Stimulated activated CD8-positive, alpha-beta memory T cell treated with anti-CD3 and anti-CD28 coated beads, Interleukin-4, amount 100 ng/mL, for 48 hours (primary cell): ENCODE measurements around the gene TEX264.
A peak's percentile ranks its signal among the peaks of the same experiment; 100 is the strongest.

Source experiments
- DNase-seq: peaks from one replicate; pipeline ENCODE4 v3.0.0-alpha.2; 2020

TEX264 gene

DNA sequence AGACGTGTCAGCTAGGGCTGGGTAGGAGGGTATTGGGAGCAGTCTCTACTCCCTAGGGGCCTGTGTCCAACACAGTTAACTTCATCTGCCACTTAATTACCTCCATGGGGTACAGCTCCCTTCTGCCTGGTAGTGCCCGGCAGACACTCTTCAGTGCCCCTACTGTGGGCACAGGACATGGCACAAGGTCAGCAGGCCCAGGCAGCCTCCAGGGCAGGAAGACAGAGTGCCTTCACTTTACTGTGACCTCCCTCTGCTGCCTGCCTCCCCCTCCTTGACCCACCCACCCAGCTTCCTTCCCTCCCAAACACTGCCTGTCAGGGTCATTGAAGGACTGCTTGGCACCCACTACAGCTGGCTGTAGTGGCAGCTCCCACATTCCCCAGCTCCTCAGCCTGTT is 29.4 kb downstream of the TEX264 start:
- no peak for DNase-seq

- no peak for DNase-seq
Measured at GRCh38 chr3:51702156-51702555, 31.1 kb downstream of the TEX264 start.

- DNase-seq = no peak
Measured at GRCh38 chr3:51703068-51703760, 32.2 kb downstream of the TEX264 start.

DNA sequence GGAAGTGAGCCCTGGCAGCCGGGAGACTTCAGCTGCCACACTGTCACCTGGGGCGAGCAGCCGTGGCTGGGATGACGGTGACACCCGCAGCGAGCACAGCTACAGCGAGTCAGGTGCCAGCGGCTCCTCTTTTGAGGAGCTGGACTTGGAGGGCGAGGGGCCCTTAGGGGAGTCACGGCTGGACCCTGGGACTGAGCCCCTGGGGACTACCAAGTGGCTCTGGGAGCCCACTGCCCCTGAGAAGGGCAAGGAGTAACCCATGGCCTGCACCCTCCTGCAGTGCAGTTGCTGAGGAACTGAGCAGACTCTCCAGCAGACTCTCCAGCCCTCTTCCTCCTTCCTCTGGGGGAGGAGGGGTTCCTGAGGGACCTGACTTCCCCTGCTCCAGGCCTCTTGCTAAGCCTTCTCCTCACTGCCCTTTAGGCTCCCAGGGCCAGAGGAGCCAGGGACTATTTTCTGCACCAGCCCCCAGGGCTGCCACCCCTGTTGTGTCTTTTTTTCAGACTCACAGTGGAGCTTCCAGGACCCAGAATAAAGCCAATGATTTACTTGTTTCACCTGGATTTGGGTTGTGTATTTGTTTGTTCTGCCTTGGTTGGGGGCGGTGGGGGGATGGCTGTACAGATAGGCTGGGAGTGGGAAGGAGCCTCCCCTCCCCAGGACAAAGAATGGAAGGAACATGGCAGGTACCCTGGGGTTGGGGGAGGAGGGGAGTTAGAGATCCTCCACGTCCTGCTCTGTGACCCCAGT is 32.9 kb downstream of the TEX264 start:
- no peak for DNase-seq

GRCh38 chr3:51704511-51704950 is 33.5 kb downstream of the TEX264 start:
- DNase-seq = no peak

DNA sequence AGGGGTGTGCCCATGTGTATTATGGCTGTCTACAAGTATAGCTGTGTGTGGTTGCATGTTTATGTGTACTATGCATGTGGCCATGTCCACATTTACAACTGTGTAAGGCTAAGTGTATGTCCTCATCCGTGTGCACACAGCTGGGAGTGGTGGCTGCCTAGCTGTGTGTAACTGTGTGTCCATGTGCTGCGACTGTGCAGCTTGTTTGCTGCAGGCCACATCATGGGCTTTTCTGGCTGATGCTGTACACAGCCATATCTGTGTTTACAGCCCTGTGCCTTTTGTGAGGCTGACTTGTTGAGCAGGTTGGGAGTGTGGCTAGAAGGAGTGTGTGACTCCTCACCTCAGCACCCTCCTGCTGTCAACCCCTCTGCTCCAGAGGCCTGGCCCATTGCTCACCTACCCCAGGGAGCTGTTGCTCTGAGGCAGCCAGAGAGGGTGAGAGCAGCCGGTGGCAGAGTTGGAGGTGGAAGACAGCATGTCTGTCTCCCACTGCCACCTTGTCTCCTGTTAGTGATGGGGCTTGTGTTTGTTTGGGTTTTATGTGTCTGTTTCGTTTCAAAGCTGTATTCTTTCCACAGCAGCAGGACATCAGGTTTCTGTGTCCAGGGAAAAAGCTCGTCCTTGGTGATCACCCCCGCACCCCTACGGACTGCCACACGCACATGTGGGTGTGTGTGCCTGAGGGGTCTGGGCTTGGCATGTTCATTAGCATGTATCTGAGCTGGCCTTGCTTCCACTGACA is 34.4 kb downstream of the TEX264 start:
- DNase-seq = no peak

DNA sequence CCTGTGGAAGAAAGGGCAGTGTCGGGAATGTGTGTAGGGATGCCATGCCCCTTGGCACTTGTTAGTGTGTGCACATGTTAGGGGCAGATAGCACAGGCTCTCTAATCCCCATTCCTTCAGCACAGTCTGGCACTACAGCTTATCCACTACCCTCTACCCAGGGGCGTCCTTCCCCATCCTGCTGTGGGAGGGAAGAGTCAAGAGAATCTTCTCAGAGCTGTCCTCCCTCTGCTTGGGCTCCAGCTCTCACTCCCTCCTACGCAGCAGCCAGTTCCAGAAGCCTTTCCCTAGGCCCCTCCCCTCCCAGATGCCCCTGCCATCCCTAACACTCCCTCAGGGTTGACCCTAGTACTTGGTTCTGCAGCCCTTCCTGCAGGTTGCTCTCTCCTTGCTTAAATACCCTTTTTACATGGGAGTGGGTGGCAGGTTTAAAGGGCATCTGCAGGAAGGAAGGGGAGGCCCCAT is 35.0 kb downstream of the TEX264 start:
- DNase-seq = no peak

- DNase-seq = peak; percentile 50
Measured at GRCh38 chr3:51706788-51707731, 36.0 kb downstream of the TEX264 start, which contains the start of gene GRM2. GRM2 (plus strand) TSS chr3:51707068; CDS start chr3:51708984, 1,916 bp downstream.

GRCh38 chr3:51708216-51708845 is 37.3 kb downstream of the TEX264 start:
- DNase-seq = no peak

DNA sequence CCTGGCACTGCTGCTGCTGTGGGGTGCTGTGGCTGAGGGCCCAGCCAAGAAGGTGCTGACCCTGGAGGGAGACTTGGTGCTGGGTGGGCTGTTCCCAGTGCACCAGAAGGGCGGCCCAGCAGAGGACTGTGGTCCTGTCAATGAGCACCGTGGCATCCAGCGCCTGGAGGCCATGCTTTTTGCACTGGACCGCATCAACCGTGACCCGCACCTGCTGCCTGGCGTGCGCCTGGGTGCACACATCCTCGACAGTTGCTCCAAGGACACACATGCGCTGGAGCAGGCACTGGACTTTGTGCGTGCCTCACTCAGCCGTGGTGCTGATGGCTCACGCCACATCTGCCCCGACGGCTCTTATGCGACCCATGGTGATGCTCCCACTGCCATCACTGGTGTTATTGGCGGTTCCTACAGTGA is 38.0 kb downstream of the TEX264 start:
- no peak for DNase-seq

DNA sequence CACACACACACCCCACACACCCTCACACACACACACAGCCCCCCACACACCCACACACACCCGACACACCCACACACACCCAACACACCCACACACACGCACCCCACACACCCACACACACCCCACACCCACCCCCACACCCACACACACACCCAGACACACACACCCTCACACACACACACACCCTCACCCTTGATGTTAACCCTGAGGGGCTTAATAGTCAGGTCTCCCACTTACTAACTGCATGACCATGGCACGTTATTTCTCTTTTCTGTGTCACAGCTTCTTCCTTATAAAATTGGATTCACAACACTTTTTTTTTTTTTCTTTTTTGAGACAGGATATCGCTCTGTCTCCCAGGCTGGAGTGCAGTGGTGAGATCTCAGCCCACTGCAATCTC is 38.6 kb downstream of the TEX264 start:
- DNase-seq = no peak

DNA sequence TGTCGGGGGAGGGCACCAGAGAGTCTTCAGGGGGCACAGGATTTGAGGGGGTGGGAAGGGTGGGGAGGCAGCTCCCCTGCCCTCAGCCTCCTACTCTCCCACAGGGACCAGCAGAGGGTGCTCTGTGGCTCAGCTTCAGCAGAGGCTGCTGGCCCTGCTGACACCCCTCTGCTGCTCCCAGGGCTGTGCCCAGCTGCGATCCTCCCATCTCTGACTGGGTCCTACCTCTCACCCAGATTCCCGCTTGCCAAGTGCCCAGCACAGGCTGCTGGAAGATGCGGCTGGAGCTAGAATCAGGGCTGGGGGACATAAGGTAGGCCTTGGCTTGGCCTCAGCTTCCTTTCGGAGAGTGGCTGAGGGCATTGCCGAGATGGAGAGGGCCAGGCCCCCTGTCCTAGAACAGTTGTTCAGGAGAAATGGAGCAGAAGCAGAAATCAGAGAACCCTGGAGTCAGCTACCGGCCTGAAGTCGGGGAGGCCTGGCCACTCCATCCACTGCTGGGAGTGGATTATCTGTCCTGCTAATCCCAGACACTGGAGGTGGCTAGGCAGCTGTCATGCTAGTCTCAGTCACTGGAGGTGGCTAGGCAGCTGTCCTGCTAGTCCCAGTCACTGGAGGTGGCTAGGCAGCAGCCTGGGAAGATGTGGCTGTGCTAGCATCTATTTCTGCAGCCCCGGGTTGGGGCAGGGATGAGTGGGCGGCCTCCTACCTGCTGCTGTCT is 39.7 kb downstream of the TEX264 start:
- DNase-seq = no peak

- no peak for DNase-seq
Measured at GRCh38 chr3:51711352-51712037, 40.4 kb downstream of the TEX264 start.

GRCh38 chr3:51712038-51712420 is 41.0 kb downstream of the TEX264 start:
- no peak for DNase-seq

DNA sequence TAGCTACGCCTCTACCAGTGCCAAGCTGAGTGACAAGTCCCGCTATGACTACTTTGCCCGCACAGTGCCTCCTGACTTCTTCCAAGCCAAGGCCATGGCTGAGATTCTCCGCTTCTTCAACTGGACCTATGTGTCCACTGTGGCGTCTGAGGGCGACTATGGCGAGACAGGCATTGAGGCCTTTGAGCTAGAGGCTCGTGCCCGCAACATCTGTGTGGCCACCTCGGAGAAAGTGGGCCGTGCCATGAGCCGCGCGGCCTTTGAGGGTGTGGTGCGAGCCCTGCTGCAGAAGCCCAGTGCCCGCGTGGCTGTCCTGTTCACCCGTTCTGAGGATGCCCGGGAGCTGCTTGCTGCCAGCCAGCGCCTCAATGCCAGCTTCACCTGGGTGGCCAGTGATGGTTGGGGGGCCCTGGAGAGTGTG is 41.5 kb downstream of the TEX264 start:
- DNase-seq = no peak

DNA sequence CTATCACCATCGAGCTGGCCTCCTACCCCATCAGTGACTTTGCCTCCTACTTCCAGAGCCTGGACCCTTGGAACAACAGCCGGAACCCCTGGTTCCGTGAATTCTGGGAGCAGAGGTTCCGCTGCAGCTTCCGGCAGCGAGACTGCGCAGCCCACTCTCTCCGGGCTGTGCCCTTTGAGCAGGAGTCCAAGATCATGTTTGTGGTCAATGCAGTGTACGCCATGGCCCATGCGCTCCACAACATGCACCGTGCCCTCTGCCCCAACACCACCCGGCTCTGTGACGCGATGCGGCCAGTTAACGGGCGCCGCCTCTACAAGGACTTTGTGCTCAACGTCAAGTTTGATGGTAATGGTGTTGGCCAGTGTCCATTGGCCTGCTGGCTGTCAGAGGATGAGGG is 41.9 kb downstream of the TEX264 start:
- peak; percentile 18 for DNase-seq

DNA sequence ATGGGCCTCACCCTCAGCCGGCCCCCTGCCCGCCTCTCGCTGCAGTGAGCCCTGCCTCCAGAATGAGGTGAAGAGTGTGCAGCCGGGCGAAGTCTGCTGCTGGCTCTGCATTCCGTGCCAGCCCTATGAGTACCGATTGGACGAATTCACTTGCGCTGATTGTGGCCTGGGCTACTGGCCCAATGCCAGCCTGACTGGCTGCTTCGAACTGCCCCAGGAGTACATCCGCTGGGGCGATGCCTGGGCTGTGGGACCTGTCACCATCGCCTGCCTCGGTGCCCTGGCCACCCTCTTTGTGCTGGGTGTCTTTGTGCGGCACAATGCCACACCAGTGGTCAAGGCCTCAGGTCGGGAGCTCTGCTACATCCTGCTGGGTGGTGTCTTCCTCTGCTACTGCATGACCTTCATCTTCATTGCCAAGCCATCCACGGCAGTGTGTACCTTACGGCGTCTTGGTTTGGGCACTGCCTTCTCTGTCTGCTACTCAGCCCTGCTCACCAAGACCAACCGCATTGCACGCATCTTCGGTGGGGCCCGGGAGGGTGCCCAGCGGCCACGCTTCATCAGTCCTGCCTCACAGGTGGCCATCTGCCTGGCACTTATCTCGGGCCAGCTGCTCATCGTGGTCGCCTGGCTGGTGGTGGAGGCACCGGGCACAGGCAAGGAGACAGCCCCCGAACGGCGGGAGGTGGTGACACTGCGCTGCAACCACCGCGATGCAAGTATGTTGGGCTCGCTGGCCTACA is 44.4 kb downstream of the TEX264 start:
- peak; percentile 14 for DNase-seq

GRCh38 chr3:51715977-51716294 is 44.9 kb downstream of the TEX264 start:
- no peak for DNase-seq

DNA sequence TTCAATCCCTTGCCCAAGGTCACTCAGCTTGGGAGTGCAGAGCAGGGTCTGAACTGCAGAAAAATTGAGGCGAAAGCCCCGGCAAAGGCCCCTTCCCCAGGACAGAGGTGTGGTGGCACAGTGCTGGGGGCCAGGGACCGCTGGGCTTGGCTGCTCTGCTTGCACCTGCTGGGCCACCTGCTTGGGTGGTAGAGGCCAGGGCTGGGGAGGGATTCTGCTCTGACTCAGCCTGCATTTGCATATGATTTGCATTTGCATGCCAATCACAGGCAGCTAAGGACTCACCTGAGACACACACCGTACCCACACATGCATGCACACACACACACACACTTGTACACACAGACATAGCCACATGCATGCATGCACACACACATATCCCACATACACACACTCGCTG is 45.8 kb downstream of the TEX264 start:
- peak; percentile 16 for DNase-seq

GRCh38 chr3:51717446-51717845 is 46.4 kb downstream of the TEX264 start:
- DNase-seq = peak; percentile 18
